Left kidney (tissue), 2 donors: ENCODE results near the gene MRPL36. TPM values are rescaled to one million over a fixed set of nuclear protein-coding genes. Genes with fewer than 3 reads are reported as not detected.

Source experiments
- DNase-seq: peaks from one replicate; pipeline ENCODE4 v3.0.0-alpha.2; 2013
- polyA plus RNA-seq: library from polyadenylated mRNA; unstranded; fragments of 120-200 nt; gene quantifications from one replicate; pipeline ENCODE4 v1.2.1, GENCODE V29; 2013; ENCODE audit not compliant: insufficient read length

Gene MRPL36
- polyA plus RNA-seq, 1 donor, result 33.2 TPM

GRCh38 chr5:1751026-1751863, 48.4 kb downstream of the MRPL36 start:
- DNase-seq, result no peak

DNA sequence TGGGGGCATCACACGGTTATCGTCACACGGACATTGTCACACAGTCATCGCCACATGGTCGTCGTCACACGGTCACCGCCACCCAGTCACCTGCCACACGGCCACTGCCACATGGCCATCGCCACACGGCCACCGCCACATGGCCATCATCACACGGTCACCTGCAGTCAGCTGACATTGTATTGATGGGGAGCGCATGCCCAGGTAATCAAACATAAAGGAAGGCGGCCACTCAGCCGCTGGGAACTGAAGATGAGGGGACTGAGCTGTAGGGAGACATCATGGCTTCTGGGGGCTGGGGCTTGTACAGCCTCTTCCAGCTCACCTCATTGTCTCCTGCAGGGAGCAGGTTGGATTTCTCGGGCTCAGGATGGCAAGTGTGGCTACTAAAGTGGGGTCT, 49.2 kb downstream of the MRPL36 start:
- no peak for DNase-seq

DNA sequence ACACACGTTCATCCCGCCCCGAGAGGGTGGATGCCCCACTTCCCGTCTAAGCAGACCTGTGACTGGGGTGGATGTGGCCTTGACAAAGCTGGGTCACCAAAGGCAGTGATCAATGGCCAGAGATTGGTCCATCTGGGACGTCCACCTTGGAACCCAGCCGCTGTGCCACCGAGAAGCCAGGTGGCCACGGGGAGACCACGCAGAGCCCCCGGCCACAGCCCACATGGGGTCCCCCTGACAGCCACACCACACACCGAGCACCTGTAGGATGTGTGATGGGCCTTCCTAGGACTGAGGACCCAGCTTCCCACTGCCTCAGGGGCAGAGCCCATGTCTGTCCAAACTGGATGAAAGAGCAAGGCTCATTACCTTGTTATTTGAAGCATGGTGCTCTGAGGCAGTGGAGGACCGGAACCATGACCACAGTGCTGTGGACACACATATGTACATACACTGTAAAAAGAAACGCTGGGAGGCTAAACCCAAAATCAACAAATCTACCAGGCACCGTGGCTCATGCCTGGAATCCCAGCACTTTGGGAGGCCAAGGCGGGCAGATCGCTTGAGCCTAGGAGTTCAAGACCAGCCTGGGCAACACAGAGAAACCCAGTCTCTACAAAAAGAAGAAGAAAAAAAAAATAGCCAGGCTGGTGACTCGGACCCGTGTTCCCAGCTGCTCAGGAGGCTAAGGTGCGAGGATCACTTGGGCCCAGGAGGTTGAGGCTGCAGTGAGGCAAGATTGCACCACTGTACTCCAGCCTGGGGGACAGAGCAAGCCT, 50.1 kb downstream of the MRPL36 start:
- no peak for DNase-seq

- DNase-seq, result no peak
These were observed 50.8 kb downstream of the MRPL36 start for GRCh38 chr5:1748845-1749244.

Other genes starting within 250 kb of the MRPL36 start
- gene NDUFS6, start 1.6 kb upstream of the MRPL36 start, polyA plus RNA-seq, result 51.9 TPM
- gene IRX4, start 83.1 kb upstream of the MRPL36 start, polyA plus RNA-seq, result 0.48 TPM